K562 treated with DMSO at 1 percent for 12 hours (cell line): Measurements from ENCODE around the gene GCFC2. TPM values are rescaled to one million over a fixed set of nuclear protein-coding genes. Genes with fewer than 3 reads are reported as not detected.

Experiments used
- total RNA-seq: library from RNA; unstranded; fragments of 300-600 nt; gene quantifications from 2 replicates; pipeline ENCODE4 v1.2.3, GENCODE V29; 2022; ENCODE audit not compliant: insufficient read depth

Gene GCFC2
- total RNA-seq, result 4.5 and 8.6 TPM in 2 replicates

DNA sequence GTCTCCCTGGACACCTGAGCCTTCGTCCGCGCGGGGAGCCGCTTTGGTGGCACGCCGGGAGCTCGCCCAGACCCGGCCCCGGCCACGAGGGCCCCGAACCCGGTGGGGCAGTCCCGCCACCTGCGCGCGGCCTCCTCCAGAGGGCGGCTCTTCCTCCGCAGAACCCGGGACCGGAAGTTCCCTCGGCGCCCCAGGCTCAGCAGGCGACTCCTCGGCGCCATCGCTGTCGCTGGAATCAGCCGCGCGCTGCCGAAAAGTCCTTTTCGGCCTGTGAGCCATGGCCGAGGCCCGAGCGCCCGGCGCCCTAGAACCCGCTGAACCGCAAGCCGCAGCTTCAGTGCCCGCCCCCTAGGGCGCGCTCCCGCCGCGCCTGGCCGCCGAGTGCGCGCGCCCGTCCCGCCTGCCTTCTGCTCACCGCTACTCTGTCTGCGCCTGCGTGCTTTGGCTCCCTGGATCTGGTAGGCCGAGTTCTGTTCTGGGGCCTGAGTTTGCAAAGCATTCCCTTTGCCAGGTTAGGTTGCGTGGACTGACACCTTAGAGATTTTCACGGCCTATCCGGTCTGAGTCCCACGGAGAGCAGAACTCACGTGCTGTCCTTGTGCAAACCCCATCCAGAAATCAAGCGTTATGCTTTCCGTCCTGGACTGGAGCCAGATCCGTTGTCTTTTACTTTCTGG, at the start of gene GCFC2:
TSS of gene GCFC2 (minus strand) at position 339 of the 677 bp plus-strand sequence. CDS start at position 279, 60 bp downstream.

DNA sequence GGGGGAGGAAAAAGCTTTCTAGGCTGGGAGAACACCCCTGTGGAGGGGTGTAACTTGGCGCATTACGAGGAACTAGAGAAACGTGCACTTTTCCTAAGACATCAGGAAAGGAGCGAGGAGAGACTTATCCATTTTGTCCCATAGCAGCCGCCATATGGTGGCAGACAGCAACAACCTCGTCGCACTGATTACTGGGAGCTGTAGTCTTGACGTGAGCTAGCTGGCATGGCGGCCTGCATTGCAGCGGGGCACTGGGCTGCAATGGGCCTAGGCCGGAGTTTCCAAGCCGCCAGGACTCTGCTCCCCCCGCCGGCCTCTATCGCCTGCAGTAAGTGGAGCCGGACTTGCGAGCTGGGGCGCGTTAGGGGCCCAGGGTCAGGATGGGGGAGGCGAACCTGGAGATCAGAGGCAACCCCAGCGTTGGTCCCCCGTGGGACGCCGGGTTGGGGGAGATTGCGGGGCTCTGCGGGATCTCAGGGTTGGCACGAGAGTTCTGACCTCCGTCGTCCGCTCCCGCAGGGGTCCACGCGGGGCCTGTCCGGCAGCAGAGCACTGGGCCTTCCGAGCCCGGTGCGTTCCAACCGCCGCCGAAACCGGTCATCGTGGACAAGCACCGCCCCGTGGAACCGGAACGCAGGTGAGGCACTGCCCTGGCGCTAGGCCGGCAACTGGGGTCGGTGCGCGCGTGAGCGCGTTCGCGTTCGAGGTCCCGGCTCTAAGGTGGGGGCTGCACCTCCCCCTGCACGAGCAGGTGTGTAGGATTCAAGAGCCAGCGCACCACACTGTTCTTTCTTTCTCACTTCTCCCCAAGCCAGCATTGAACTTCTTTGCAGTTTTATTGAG, 63.9 kb downstream of the GCFC2 start, which contains the start of gene MRPL19:
TSS of gene MRPL19 (plus strand) at position 201 of the 843 bp plus-strand sequence. CDS start at position 226, 25 bp downstream.

Other genes with a start within 250 kb of the GCFC2 start
- not detected in 2 replicates for gene EVA1A, start 150.0 kb downstream of the GCFC2 start, total RNA-seq
- gene MRPL19, start 64.1 kb downstream of the GCFC2 start, total RNA-seq, result 9.9 and 21.9 TPM in 2 replicates